K562 (cell line): Measurements from ENCODE around the gene IPCEF1. TPM values are rescaled to one million over a fixed set of nuclear protein-coding genes. Genes with fewer than 3 reads are reported as not detected.
A peak's percentile ranks its signal among the peaks of the same experiment; 100 is the strongest.
"Not testable (repeated sequence)": the region's sequence is repeated elsewhere in the genome, so short reads cannot be mapped to it uniquely, and the experiment has no call there.

Source experiments
- ATAC-seq: fragments of 200-7000 bp; cut with Tn5 transposase; 3 replicates; pipeline ENCODE4 v1.9.1; 2020; ENCODE audit warnings: moderate library complexity
- BruUV-seq: library from RNA; stranded (reverse); fragments of 400-500 nt; replicated peaks from 2 replicates; lab custom pipeline; 2021; lab: Mats Ljungman, UMichigan
- CTCF ChIA-PET: fragments of 300-600 bp; formaldehyde crosslinking; extraction: SDS; loops from one replicate; lab custom pipeline; 2021; ENCODE audit warnings: low intra/inter-chr PET ratio; lab: Yijun Ruan, JAX
- POLR2A ChIA-PET: fragments of 300-600, 350-650 bp; sonication (Branson Sonifier 250); formaldehyde crosslinking; extraction: SDS; loops from one replicate; lab custom pipeline; 2021; ENCODE audit warnings: antibody characterized with exemption, inconsistent platforms; lab: Yijun Ruan, JAX
- DNase-seq, 4 experiments: peaks; one replicate each; pipeline versions ENCODE4 v3.0.0 to v3.0.0-alpha.2; 2011 to 2018; ENCODE audit warnings: low spot score in 3 of 4, mixed read lengths in 3 of 4; ENCODE audit errors: extremely low read depth in 1 of 4
- FAIRE-seq: peaks from 2 replicates; lab custom pipeline; 2011; peaks lifted over from hg19 to GRCh38; lab: Jason Lieb, UNC
- H2AFZ ChIP-seq: 2 replicates; pipeline ENCODE4 v1.6.0; 2011; ENCODE audit warnings: low read depth, low read length, control low read depth, inconsistent platforms
- H3K27ac ChIP-seq: fragments of 200-600 bp; 3 replicates; pipeline ENCODE4 v1.8.0; 2011; ENCODE audit warnings: low read depth, mild to moderate bottlenecking, control low read depth, inconsistent platforms, low read length, moderate library complexity, mixed read lengths; ENCODE audit errors: extremely low read depth
- H3K27me3 ChIP-seq, 2 experiments: fragments of 300-600 bp in 1 of 2; 2 replicates in 1 of 2; 3 replicates in 1 of 2; pipeline versions ENCODE4 v1.6.0 to v1.8.0; 2011; ENCODE audit warnings: inconsistent platforms in 2 of 2, low read length in 2 of 2, mild to moderate bottlenecking in 1 of 2, mixed read lengths in 1 of 2, moderate library complexity in 1 of 2; ENCODE audit not compliant: control insufficient read depth in 2 of 2, insufficient read depth in 2 of 2
- H3K36me3 ChIP-seq: fragments of 300-600 bp; 3 replicates; pipeline ENCODE4 v1.8.0; 2011; ENCODE audit warnings: mild to moderate bottlenecking, low read length, inconsistent platforms; ENCODE audit not compliant: control insufficient read depth, insufficient read depth
- H3K4me1 ChIP-seq, 2 experiments: fragments of 200-600 bp in 1 of 2; replicated peaks in 1 of 2; 2 replicates in 1 of 2; 3 replicates in 1 of 2; pipeline versions ENCODE4 v1.5.1 to v1.8.0; 2011; ENCODE audit warnings: inconsistent platforms in 2 of 2, low read length in 2 of 2, mild to moderate bottlenecking in 1 of 2, mixed read lengths in 1 of 2, moderate library complexity in 1 of 2; ENCODE audit not compliant: control insufficient read depth in 2 of 2, insufficient read depth in 2 of 2
- H3K4me2 ChIP-seq: 2 replicates; pipeline ENCODE4 v1.6.1; 2011; ENCODE audit warnings: low read length, control low read depth, inconsistent platforms, mixed read lengths; ENCODE audit not compliant: insufficient read depth
- H3K4me3 ChIP-seq: fragments of 200-600 bp; sonication (generic), shearing (Covaris generic); 2 replicates; pipeline ENCODE4 v1.5.1; 2016; ENCODE audit warnings: control low read depth, inconsistent platforms
- H3K79me2 ChIP-seq: fragments of 200-600 bp; 3 replicates; pipeline ENCODE4 v1.8.0; 2011; ENCODE audit warnings: low read length, inconsistent platforms; ENCODE audit not compliant: control insufficient read depth, insufficient read depth
- H3K9ac ChIP-seq, 2 experiments: 2 replicates each; pipeline versions ENCODE4 v1.6.0 to v1.6.1; 2011; ENCODE audit warnings: low read depth in 2 of 2, low read length in 2 of 2, control low read depth in 1 of 2, inconsistent platforms in 1 of 2, mild to moderate bottlenecking in 1 of 2, mixed read lengths in 1 of 2; ENCODE audit not compliant: insufficient read depth in 1 of 2
- H3K9me1 ChIP-seq: one replicate; pipeline ENCODE4 v1.6.0; 2011; ENCODE audit warnings: inconsistent platforms, mild to moderate bottlenecking, low read length, moderate library complexity; ENCODE audit not compliant: control insufficient read depth, insufficient read depth
- H3K9me3 ChIP-seq: replicated peaks from 2 replicates; pipeline ENCODE4 v1.5.1; 2011; ENCODE audit warnings: low read depth, low read length, inconsistent platforms; ENCODE audit not compliant: control insufficient read depth, insufficient read depth
- H4K20me1 ChIP-seq: replicated peaks from 2 replicates; pipeline ENCODE4 v1.6.1; 2011; ENCODE audit warnings: low read length, inconsistent platforms, mixed read lengths; ENCODE audit not compliant: control insufficient read depth, insufficient read depth
- ATF3 ChIP-seq, 2 experiments: fragments of 450-650 bp in 1 of 2; sonication (generic) in 1 of 2; formaldehyde crosslinking in 1 of 2; IDR thresholded peaks in 1 of 2; conservative IDR thresholded peaks in 1 of 2; 2 replicates each; pipeline versions ENCODE4 v1.6.1 to v1.8.1; 2016 to 2023; ENCODE audit warnings: mild to moderate bottlenecking in 2 of 2, moderate library complexity in 2 of 2, inconsistent platforms in 1 of 2, missing genetic modification reagents in 1 of 2
- DPF2 ChIP-seq: fragments of 450-650 bp; IDR thresholded peaks from 2 replicates; pipeline ENCODE4 v1.6.1; 2016
- ELF1 ChIP-seq: fragments of 200-800 bp; sonication (Bioruptor generic); IDR thresholded peaks from 2 replicates; pipeline ENCODE4 v1.6.1; 2016; ENCODE audit warnings: missing genetic modification characterization, missing compliant biosample characterization
- EP300 ChIP-seq: IDR thresholded peaks from 2 replicates; pipeline ENCODE4 v1.6.1; 2012; ENCODE audit warnings: low read length, improper control_type of control experiment
- FOSL1 ChIP-seq: fragments of 200-800 bp; sonication (Bioruptor generic); conservative IDR thresholded peaks from 2 replicates; pipeline ENCODE4 v1.6.1; 2016; ENCODE audit warnings: missing genetic modification characterization, missing compliant biosample characterization
- HMGXB4 ChIP-seq: sonication (generic); formaldehyde crosslinking; IDR thresholded peaks from 2 replicates; pipeline ENCODE4 v1.8.1; 2023; ENCODE audit warnings: mild to moderate bottlenecking, missing genetic modification reagents
- MIER1 ChIP-seq: fragments of 450-650 bp; IDR thresholded peaks from 2 replicates; pipeline ENCODE4 v1.6.1; 2016; ENCODE audit warnings: antibody characterized with exemption, mild to moderate bottlenecking, low read depth
- ZNF134 ChIP-seq: fragments of 250-450 bp; sonication (Bioruptor Pico); conservative IDR thresholded peaks from 2 replicates; pipeline ENCODE4 v1.4.0; 2020
- ZNF146 ChIP-seq: IDR thresholded peaks from one replicate; pipeline ENCODE4 v1.6.1; 2018; ENCODE audit warnings: missing compliant biosample characterization; ENCODE audit not compliant: unreplicated experiment
- ZNF384 ChIP-seq: IDR thresholded peaks from 2 replicates; pipeline ENCODE4 v1.6.1; 2012; ENCODE audit warnings: low read depth, low read length, improper control_type of control experiment
- ZNF431 ChIP-seq: sonication (generic); formaldehyde crosslinking; IDR thresholded peaks from 2 replicates; pipeline ENCODE4 v1.8.0; 2022; ENCODE audit warnings: mild to moderate bottlenecking, missing genetic modification reagents
- WGBS: fragments of 100-300 bp; shearing (Covaris generic); methylation state at CpG from one replicate; pipeline ENCODE4 v1.1.6; 2016; ENCODE audit warnings: low coverage, mixed read lengths; ENCODE audit not compliant: insufficient coverage; ENCODE audit errors: missing lambda C conversion rate; 5-methylcytosine and 5-hydroxymethylcytosine counted together
- in situ Hi-C: fragments of 300-500 bp; cut with MboI; formaldehyde crosslinking; loops from 4 replicates; pipeline ENCODE4 v1.15.0; 2018; ENCODE audit warnings: inconsistent platforms, mixed read lengths
- intact Hi-C: fragments of 100-400 bp; cut with micrococcal nuclease; formaldehyde crosslinking; loops from 2 replicates; pipeline ENCODE4 v1.14.2; 2022
- polyA plus RNA-seq, 8 experiments: library from polyadenylated mRNA; depleted of rRNA in 4 of 8; stranded (reverse) in 5 of 8; unstranded in 3 of 8; fragments of >200 nt; fragmentation: Nextera tagmentation in 2 of 8; fragmentation: Illumina TruSeq in 1 of 8; extraction: Ambion mirVana in 2 of 8; extraction: Trizol in 1 of 8; gene quantifications; 2 replicates each; pipeline versions ENCODE4 v1.2.1 to v1.2.3, GENCODE V29; 2011 to 2014; ENCODE audit warnings: inconsistent platforms in 1 of 8, missing spikeins in 1 of 8
- total RNA-seq, 7 experiments: library from RNA; depleted of rRNA in 6 of 7; stranded (reverse); fragments of >200 nt in 6 of 7; fragmentation: Illumina TruSeq in 2 of 7; extraction: Trizol in 2 of 7; gene quantifications; 2 replicates each; pipeline versions ENCODE4 v1.2.1 to v1.2.3, GENCODE V29; 2011 to 2021; ENCODE audit warnings: low replicate concordance in 1 of 7

The IPCEF1 gene
- total and polyA plus RNA-seq, 9 of the 15 experiments (the other 6 are each of a cell fraction or from before 2014, with no cell fraction given) = 0.14 to 0.18 TPM; not detected in 7

GRCh38 chr6:154307147-154307546 is 49.5 kb downstream of the IPCEF1 start:
- H3K4me2 ChIP-seq, ATAC-seq, H3K9ac ChIP-seq, H3K27me3 ChIP-seq, H3K4me1 ChIP-seq, FAIRE-seq, intact Hi-C loops, H3K27ac ChIP-seq, H4K20me1 ChIP-seq, H3K4me3 ChIP-seq, H3K9me1 ChIP-seq, H3K36me3 ChIP-seq, DNase-seq, H2AFZ ChIP-seq, in situ Hi-C loops, H3K79me2 ChIP-seq, BruUV-seq, CTCF ChIA-PET, POLR2A ChIA-PET, H3K9me3 ChIP-seq: not testable (repeated sequence)
- TF ChIP-seq ZNF431 (CRISPR knock-in tag) = peak; percentile 96
- whole genome bisulfite sequencing = 2% methylated on average over 6 of the region's 6 CpGs

GRCh38 chr6:154306696-154307095 is 49.9 kb downstream of the IPCEF1 start:
- in situ Hi-C loops (no loop called here), intact Hi-C loops (no loop called here)
- Histone ChIP-seq H2AFZ (no peak overlapping the region), H3K36me3 (no peaks in the 10 kb centered on the region), H3K27me3 (no peaks in the 10 kb centered on the region; a peak in 1 of 5 replicates), H3K4me3 (no peak overlapping the region), H3K9me3 (no peaks in the 10 kb centered on the region), H4K20me1 (no peaks in the 10 kb centered on the region), H3K27ac (no peak overlapping the region), H3K79me2 (no peaks in the 10 kb centered on the region), H3K9me1 (no peaks in the 10 kb centered on the region), H3K4me1 (no peaks in the 10 kb centered on the region; a peak in 1 of 5 replicates), H3K9ac (no peak overlapping the region), H3K4me2 (no peak overlapping the region)
- ATAC-seq (no peak), DNase-seq (no peak), FAIRE-seq (no peak)
- ChIA-PET POLR2A (interaction anchor here (0.6 kb wide), 1 partner anchor 175 kb away, joined by 5 read pairs; no protein-coding TSS in a partner anchor), CTCF (no interaction called here)
- BruUV-seq = no TSS peak
- 0% methylated on average over 4 of the region's 4 CpGs for WGBS
- TF ChIP-seq ELF1 (tag) = no peak
- no peak for TF ChIP-seq ZNF146
- TF ChIP-seq FOSL1 (tag) = no peak
- no peak for TF ChIP-seq DPF2
- TF ChIP-seq EP300 = no peak
- no peak for TF ChIP-seq ZNF134 (CRISPR knock-in tag)
- TF ChIP-seq ATF3 (IDR thresholded peaks at IDR 0.05) = no peak
- no peak for TF ChIP-seq ATF3 (CRISPR knock-in tag; conservative IDR thresholded peaks at IDR 0.05)
- no peak for TF ChIP-seq ZNF384
- TF ChIP-seq HMGXB4 (CRISPR knock-in tag) = no peak
- no peak for TF ChIP-seq MIER1
